ENCODE data around the gene DRC3. TPM values are rescaled to one million over a fixed set of nuclear protein-coding genes. Genes with fewer than 3 reads are reported as not detected.

Gene DRC3, protein sequence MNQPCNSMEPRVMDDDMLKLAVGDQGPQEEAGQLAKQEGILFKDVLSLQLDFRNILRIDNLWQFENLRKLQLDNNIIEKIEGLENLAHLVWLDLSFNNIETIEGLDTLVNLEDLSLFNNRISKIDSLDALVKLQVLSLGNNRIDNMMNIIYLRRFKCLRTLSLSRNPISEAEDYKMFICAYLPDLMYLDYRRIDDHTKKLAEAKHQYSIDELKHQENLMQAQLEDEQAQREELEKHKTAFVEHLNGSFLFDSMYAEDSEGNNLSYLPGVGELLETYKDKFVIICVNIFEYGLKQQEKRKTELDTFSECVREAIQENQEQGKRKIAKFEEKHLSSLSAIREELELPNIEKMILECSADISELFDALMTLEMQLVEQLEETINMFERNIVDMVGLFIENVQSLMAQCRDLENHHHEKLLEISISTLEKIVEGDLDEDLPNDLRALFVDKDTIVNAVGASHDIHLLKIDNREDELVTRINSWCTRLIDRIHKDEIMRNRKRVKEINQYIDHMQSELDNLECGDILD
- total RNA-seq: 0.87 and 2.0 TPM in 2 replicates

DNA sequence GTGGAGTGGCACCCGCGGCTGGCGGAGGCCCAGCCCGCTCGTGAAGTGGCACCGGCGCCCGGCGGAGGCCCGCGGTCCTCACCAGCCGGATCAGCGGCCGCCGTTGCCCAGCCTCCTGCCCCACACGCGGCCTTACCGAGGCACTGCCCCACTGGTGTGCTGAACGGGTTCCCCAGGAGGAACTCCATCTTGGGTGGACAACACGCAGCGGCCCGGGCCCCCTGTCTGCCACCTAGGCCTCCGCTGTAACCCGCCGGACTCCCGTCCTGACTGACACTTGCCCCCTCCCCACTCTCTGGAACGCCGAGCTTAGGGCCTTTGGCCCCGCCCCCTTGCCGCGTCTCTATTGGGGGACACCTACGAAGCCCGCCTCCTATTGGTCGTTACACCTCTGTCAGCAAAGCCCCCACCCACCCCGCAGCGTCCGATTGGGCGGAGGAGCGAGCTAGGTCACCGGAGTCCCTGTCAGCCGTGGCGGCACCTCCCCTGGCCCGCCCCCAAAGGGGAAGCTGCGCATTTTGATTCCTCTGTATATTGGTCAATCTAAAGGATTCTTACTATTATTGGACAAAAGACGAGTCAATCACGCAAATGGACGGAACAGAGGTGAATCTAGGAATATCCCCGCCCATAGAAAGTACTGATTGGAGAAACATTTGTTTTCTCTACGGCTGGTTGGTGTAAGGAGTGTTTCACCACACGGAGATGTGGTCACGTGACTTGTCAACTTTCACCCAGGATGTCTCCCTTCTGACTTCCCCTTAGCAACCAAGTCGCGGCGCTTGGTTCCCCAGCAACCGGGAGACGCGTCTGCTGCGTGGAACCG lies at the start of gene DRC3, which contains the start of gene TOM1L2:
TSS of gene DRC3 (plus strand) at position 737 of the 826 bp plus-strand sequence. CDS start 4,737 bp downstream, outside the sequence.
TSS of gene TOM1L2 (minus strand) at position 275 of the 826 bp plus-strand sequence. CDS start at position 188, 87 bp downstream.

DNA sequence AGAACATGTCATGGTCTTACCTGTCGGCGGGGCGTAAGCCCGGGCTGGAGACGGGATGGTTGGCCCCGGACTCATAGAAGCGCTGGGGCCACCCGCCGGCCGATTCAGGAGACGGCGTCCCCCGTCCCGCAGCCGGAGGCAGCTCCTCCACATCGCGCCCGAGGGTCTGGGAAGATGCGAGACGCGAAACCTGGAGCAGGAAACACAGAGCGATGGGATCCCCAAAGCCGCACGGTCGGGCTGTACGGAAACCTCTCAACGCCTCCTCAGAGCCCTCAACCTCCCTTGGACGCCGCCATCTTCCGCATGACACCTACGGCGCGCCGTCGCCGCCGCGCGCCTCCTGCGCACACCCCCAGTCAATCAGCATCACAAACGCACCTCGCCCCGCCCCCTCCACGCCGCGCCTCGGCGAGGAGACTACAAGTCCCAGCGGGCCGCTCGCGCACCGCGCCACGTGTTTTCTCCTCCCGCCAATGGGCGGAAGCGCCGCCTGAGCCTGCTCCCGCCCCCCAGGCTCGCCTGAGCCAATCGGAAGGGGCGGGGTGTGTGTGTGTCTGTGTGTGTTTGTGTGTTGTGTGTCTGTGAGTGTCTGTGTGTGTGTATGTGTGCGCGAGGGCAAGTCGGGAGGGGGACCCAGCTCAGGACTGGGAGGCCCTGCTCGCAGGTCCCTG lies 66.3 kb downstream of the DRC3 start, which contains the start of the genes ATPAF2 and GID4:
TSS of gene ATPAF2 (minus strand) at position 308 of the 674 bp plus-strand sequence. CDS start at position 153, 155 bp downstream.
TSS of gene GID4 (plus strand) at position 548 of the 674 bp plus-strand sequence. CDS start at position 605, 57 bp downstream.

Other genes with a start within 250 kb of the DRC3 start
- 44.9 and 52.7 TPM in 2 replicates for gene SREBF1, start 135.9 kb upstream of the DRC3 start, total RNA-seq
- gene TOM1L2, start 462 bp upstream of the DRC3 start, total RNA-seq: 21.3 and 27.4 TPM in 2 replicates
- 8.9 and 22.7 TPM in 2 replicates for gene ATPAF2, start 66.3 kb downstream of the DRC3 start, total RNA-seq
- 10.3 and 10.9 TPM in 2 replicates for gene GID4, start 66.5 kb downstream of the DRC3 start, total RNA-seq
- gene DRG2, start 115.1 kb downstream of the DRC3 start, total RNA-seq: 30.1 and 32.1 TPM in 2 replicates
- gene MYO15A, start 135.9 kb downstream of the DRC3 start, total RNA-seq: 2.0 and 3.1 TPM in 2 replicates
- gene ALKBH5, start 211.0 kb downstream of the DRC3 start, total RNA-seq: 130 and 144 TPM in 2 replicates

Measured in cardiac ventricle fibroblast (primary cell).